ENCODE measurements around the gene RIPK1.
"Not testable (repeated sequence)": the region's sequence is repeated elsewhere in the genome, so short reads cannot be mapped to it uniquely, and the experiment has no call there.

- TF ChIP-seq CREM (IDR thresholded peaks at IDR 0.05; ENCODE audit: low read depth); CTCF (IDR thresholded peaks at IDR 0.05 in 2 of 3, conservative IDR thresholded peaks at IDR 0.05 in 1 of 3; ENCODE audit: control insufficient read depth in 2 of 3, extremely low read depth in 1 of 3, insufficient read depth in 1 of 3, low read depth in 3 of 3, low read length in 3 of 3); TCF12 (IDR thresholded peaks at IDR 0.05; ENCODE audit: low read depth, low read length); EZH2 (IDR thresholded peaks at IDR 0.05; ENCODE audit: borderline replicate concordance, control insufficient read depth, low read depth, low read length); BACH1 (IDR thresholded peaks at IDR 0.05; ENCODE audit: borderline replicate concordance); SREBF2 (IDR thresholded peaks at IDR 0.05; ENCODE audit: low read length); DPF2 (IDR thresholded peaks at IDR 0.05); ASH2L (IDR thresholded peaks at IDR 0.05; ENCODE audit: borderline replicate concordance, low read depth); MAX (IDR thresholded peaks at IDR 0.05; ENCODE audit: low read depth, low read length); CBX5 (IDR thresholded peaks at IDR 0.05; ENCODE audit: low read depth); POLR2AphosphoS2 (IDR thresholded peaks at IDR 0.05; ENCODE audit: low read depth, low read length); TAF1 (IDR thresholded peaks at IDR 0.05; ENCODE audit: borderline replicate concordance, low read depth, low read length): not testable (repeated sequence)
Measured at GRCh38 chr6:3054229-3055157, 13.8 kb upstream of the RIPK1 start.

Data from GM12878 (cell line).